ENCODE data around the gene SOS1. TPM values are rescaled to one million over a fixed set of nuclear protein-coding genes. Genes with fewer than 3 reads are reported as not detected.

The SOS1 gene
- total RNA-seq, 2 experiments from 2014 or later: 36.3 to 41.3 TPM

DNA sequence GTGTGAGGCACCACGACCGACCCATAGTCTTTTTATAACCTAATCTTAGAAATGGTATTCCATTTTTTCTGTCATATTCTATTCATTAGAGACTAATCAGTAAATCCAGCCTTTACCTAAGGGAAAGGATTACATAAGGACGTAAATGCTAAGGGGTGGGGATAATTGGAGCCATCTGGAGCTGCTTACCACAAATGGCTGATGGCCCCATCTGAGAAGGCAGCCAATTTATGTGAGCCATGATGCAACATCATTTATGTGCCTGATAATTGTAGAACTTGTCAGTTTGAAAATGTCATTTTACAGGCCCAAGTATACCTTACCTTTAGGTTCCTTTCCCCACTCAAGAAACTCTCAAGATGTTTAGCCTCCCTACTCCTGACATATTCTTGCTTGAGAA, 187.2 kb downstream of the SOS1 start:
- H3K9me3 Mint-ChIP-seq: no peaks in the 10 kb centered on the region
- no peaks in the 10 kb centered on the region for H3K36me3 Mint-ChIP-seq
- no peak for DNase-seq

GRCh38 chr2:38932586-38932985, 188.3 kb downstream of the SOS1 start:
- Mint-ChIP-seq H3K27me3 (no peaks in the 10 kb centered on the region), H3K27ac (no peak overlapping the region), H3K4me3 (no peak overlapping the region)

More for the DNA sequence above, 187.2 kb downstream of the SOS1 start:
- no peak overlapping the region for H3K27ac Mint-ChIP-seq
- H3K4me1 Mint-ChIP-seq: peaks cover 3% of the 10 kb centered on the region
- H3K4me3 Mint-ChIP-seq: no peak overlapping the region
- H3K27me3 Mint-ChIP-seq: no peaks in the 10 kb centered on the region

More at GRCh38 chr2:38932586-38932985, 188.3 kb downstream of the SOS1 start:
- DNase-seq: no peak
- Mint-ChIP-seq H3K4me1 (peaks cover 3% of the 10 kb centered on the region), H3K9me3 (no peaks in the 10 kb centered on the region), H3K36me3 (no peaks in the 10 kb centered on the region)

Other genes starting within 250 kb of the SOS1 start
- 10 to 100 TPM; 18.1 to 22.1 TPM for gene DHX57, start 245.1 kb downstream of the SOS1 start, total RNA-seq
- gene MORN2, start 245.1 kb downstream of the SOS1 start, total RNA-seq: 1 to 10 TPM; 8.4 to 9.8 TPM
- gene ARHGEF33, start 231.2 kb downstream of the SOS1 start, total RNA-seq: under 1 TPM; 0.10 to 0.47 TPM
- gene CDKL4, start 122.9 kb upstream of the SOS1 start, total RNA-seq: under 1 TPM in 1 of 2 experiments, not detected in 1; 0.22 TPM